ENCODE measurements around the gene PTPRD. TPM values are rescaled to one million over a fixed set of nuclear protein-coding genes. Genes with fewer than 3 reads are reported as not detected.
A peak's percentile ranks its signal among the peaks of the same experiment; 100 is the strongest.

The PTPRD gene
- total and polyA plus RNA-seq, 5 donors from 2014 or later = 0.47 TPM; not detected in 4

DNA sequence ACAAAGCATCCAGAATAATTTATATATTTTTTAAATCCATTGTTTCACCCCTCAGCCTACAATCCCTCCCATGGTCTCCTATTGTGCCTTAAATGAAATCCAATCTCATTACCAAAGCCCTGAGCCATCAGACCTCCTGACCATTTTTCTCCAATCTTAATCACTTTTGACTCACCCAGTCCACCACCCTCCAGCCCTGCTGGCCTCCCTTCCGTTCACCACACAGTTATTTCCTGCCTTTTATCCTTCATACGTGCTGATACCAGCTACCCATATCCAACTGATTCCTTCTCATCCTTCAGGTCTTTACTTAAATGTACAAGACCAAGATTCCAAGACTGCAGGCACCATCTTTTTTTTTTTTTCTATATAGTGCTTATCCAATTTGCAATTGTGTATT is 1786.5 kb downstream of the PTPRD start:
- no peak for ATAC-seq (ENCODE audit: low read depth in 2 of 2)
- H3K4me3 Mint-ChIP-seq = no peak overlapping the region

DNA sequence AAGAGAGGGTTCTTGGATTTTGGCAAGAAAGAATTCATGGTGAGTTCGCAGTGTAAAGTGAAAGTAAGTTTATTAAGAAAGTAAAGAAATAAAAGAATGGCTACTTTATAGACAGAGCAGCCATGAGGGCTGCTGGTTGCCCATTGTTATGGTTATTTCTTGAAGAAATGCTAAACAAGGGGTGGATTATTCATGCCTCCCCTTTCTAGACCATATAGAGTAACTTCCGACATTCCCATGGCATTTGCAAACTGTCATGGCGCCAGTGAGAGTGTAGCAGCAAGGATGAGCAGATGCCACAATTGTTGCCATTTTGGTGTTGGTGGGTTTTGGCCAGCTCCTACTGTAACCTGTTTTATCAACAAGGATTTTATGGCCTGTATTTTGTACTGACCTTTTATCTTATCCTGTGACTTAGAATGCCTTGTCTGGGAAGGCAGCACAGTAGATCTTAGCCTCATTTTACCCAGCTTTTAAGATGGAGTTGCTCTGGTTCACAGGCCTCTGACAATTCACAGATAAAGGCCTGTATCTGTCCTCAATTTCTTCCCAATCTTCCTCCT is 1787.1 kb downstream of the PTPRD start:
- Mint-ChIP-seq H3K27ac (no peak overlapping the region), H3K27me3 (no peaks in the 10 kb centered on the region), H3K4me1 (peaks cover 0 to 4% (median 0%) of the 10 kb centered on the region in 4 donors), H3K4me3 (no peak overlapping the region), H3K9me3 (peaks cover 0 to 5% (median 2%) of the 10 kb centered on the region in 7 donors), H3K36me3 (no peaks in the 10 kb centered on the region)
- no peak for DNase-seq
- no peaks in the 10 kb centered on the region for H3K4me1 ChIP-seq (ENCODE audit: control insufficient read depth, insufficient read depth, low read length, poor library complexity, severe bottlenecking)
- H3K27me3 ChIP-seq (ENCODE audit: control insufficient read depth, insufficient read depth, low read length) = no peaks in the 10 kb centered on the region
- H3K36me3 ChIP-seq (ENCODE audit: control insufficient read depth, insufficient read depth, low read length) = no peaks in the 10 kb centered on the region
- no peaks in the 10 kb centered on the region for H3K9me3 ChIP-seq (ENCODE audit: control insufficient read depth in 2 of 2, low read length in 2 of 2)
- no peak overlapping the region for H3K27ac ChIP-seq (ENCODE audit: insufficient read depth, low read length, poor library complexity, severe bottlenecking)
- no peak overlapping the region for H3K4me3 ChIP-seq (ENCODE audit: low read depth, low read length)
- ATAC-seq (ENCODE audit: low read depth in 2 of 2) = no peak

More for the DNA sequence above, 1786.5 kb downstream of the PTPRD start:
- H3K4me1 Mint-ChIP-seq = peaks cover 0 to 2% (median 0%) of the 10 kb centered on the region in 4 donors
- H3K4me3 ChIP-seq (ENCODE audit: low read depth, low read length) = no peak overlapping the region
- no peak overlapping the region for H3K27ac ChIP-seq (ENCODE audit: insufficient read depth, low read length, poor library complexity, severe bottlenecking)
- H3K27ac Mint-ChIP-seq = no peak overlapping the region
- H3K36me3 Mint-ChIP-seq = no peaks in the 10 kb centered on the region
- no peaks in the 10 kb centered on the region for H3K9me3 ChIP-seq (ENCODE audit: control insufficient read depth in 2 of 2, low read length in 2 of 2)
- no peak for DNase-seq
- no peaks in the 10 kb centered on the region for H3K27me3 ChIP-seq (ENCODE audit: control insufficient read depth, insufficient read depth, low read length)
- peaks cover 0 to 5% (median 1%) of the 10 kb centered on the region in 7 donors for H3K9me3 Mint-ChIP-seq
- H3K27me3 Mint-ChIP-seq = no peaks in the 10 kb centered on the region
- no peaks in the 10 kb centered on the region for H3K36me3 ChIP-seq (ENCODE audit: control insufficient read depth, insufficient read depth, low read length)
- no peaks in the 10 kb centered on the region for H3K4me1 ChIP-seq (ENCODE audit: control insufficient read depth, insufficient read depth, low read length, poor library complexity, severe bottlenecking)

DNA sequence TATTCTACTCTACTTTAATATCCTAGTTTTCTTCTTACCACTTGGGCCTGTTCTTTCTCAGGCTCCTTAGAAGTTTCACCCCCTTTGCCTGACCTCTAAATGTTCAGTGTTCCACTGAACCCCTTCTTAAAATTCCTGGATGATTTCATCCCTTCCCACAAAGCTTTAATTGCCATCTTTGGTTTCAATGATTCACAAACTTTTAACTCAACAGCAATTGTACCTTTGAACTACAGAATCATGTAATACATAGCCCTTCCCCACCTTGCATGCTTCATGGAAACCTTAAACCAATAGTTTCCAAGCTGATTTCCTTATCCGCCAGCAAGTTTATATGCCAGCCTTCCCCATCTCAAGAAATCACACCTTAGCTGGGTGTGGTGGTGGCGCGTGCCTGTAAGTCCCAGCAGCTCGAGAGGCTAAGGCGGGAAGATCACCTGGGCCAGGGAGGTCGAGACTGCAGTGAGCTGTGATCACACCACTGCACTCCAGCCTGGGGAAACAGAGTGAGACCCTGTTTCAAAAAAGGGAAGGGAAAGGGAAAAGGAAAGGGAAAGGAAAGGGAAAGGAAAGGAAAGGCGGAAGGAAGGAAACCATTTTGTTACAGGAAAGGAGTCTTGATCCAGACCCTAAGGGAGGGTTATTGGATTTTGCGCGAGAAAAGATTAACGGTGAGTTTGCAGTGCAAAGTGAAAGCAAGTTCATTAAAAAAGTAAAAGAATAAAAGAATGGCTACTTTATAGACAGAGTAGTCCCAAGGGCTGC is 1789.5 kb downstream of the PTPRD start:
- Histone ChIP-seq H3K36me3 (ENCODE audit: control insufficient read depth, insufficient read depth, low read length) (no peaks in the 10 kb centered on the region), H3K9me3 (ENCODE audit: control insufficient read depth in 2 of 2, low read length in 2 of 2) (no peaks in the 10 kb centered on the region), H3K4me1 (ENCODE audit: control insufficient read depth, insufficient read depth, low read length, poor library complexity, severe bottlenecking) (no peaks in the 10 kb centered on the region), H3K4me3 (ENCODE audit: low read depth, low read length) (no peak overlapping the region), H3K27me3 (ENCODE audit: control insufficient read depth, insufficient read depth, low read length) (no peaks in the 10 kb centered on the region), H3K27ac (ENCODE audit: insufficient read depth, low read length, poor library complexity, severe bottlenecking) (no peak overlapping the region)
- no peak overlapping the region for H3K27ac Mint-ChIP-seq
- H3K27me3 Mint-ChIP-seq = no peaks in the 10 kb centered on the region
- H3K4me3 Mint-ChIP-seq = no peak overlapping the region
- no peaks in the 10 kb centered on the region for H3K36me3 Mint-ChIP-seq
- ATAC-seq (ENCODE audit: low read depth in 2 of 2) (no peak), DNase-seq (no peak)
- H3K9me3 Mint-ChIP-seq = peaks cover 0 to 5% (median 2%) of the 10 kb centered on the region in 7 donors
- H3K4me1 Mint-ChIP-seq = peaks cover 0 to 4% (median 0%) of the 10 kb centered on the region in 4 donors

DNA sequence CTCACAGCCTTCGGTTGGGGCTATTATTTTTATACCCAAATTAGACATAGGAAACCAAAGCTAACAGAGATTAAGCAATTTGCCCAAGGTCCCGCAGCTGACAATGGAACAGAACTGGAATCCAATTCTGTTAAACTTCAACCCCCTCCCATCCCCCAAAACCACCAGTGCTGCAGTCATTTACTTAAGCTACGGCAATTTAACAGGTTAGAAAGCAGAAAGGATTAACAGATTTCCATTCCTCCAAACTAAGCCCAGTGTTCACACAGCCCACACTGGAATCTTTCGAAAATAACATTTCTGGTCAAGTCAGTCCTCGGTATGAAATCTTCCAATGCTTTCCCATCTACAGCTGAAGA is 1790.2 kb downstream of the PTPRD start:
- H3K4me3 Mint-ChIP-seq = no peak overlapping the region

DNA sequence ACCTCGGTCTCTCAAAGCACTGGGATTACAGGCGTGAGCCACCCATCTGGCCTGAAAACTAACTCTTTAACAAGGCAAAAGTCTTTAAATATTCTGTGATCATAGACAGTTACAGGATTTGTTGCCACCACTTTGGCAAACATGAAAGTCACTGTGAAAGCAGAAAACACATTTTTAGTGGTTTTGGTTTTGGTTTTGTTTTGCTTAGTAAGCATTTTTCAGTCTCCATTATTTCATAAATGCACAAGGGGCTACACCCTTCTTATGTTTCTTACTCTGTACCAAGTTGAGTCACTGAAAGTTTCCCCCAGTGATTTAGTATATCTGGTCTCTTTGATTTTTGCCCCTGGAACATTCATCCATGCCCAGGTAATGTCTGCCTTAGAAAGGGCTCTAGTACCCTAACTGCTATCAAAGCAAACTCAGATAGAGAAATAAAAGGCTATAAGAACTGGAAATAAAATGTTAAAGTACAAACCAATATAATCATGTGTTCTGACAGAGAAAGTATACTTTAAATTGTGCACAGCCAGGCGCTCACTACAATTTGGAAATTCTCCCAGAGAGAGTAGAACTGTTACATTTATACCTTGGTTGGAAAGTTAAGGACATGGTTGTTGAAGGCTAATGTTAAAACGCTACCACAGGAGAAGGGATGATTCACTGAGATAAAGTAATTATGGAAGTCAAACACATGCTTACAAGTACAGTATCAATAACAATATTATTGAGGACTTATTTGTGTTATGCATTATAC is 1790.7 kb downstream of the PTPRD start:
- Histone ChIP-seq H3K9me3 (ENCODE audit: control insufficient read depth in 2 of 2, low read length in 2 of 2) (no peaks in the 10 kb centered on the region), H3K27ac (ENCODE audit: insufficient read depth, low read length, poor library complexity, severe bottlenecking) (no peak overlapping the region), H3K27me3 (ENCODE audit: control insufficient read depth, insufficient read depth, low read length) (no peaks in the 10 kb centered on the region), H3K4me1 (ENCODE audit: control insufficient read depth, insufficient read depth, low read length, poor library complexity, severe bottlenecking) (no peaks in the 10 kb centered on the region), H3K4me3 (ENCODE audit: low read depth, low read length) (no peak overlapping the region), H3K36me3 (ENCODE audit: control insufficient read depth, insufficient read depth, low read length) (no peaks in the 10 kb centered on the region)
- Mint-ChIP-seq H3K36me3 (no peaks in the 10 kb centered on the region), H3K4me3 (no peak overlapping the region), H3K27ac (no peak overlapping the region), H3K9me3 (peaks cover 0 to 5% (median 2%) of the 10 kb centered on the region in 7 donors), H3K27me3 (no peaks in the 10 kb centered on the region), H3K4me1 (peaks cover 0 to 4% (median 0%) of the 10 kb centered on the region in 4 donors)
- ATAC-seq (ENCODE audit: low read depth in 2 of 2) = no peak
- peak in 1 of 3 donors; percentile 38 for DNase-seq

More for the DNA sequence above, 1790.2 kb downstream of the PTPRD start:
- Mint-ChIP-seq H3K27ac (no peak overlapping the region), H3K4me1 (peaks cover 0 to 4% (median 0%) of the 10 kb centered on the region in 4 donors), H3K9me3 (peaks cover 0 to 5% (median 2%) of the 10 kb centered on the region in 7 donors), H3K27me3 (no peaks in the 10 kb centered on the region), H3K36me3 (no peaks in the 10 kb centered on the region)
- Histone ChIP-seq H3K4me1 (ENCODE audit: control insufficient read depth, insufficient read depth, low read length, poor library complexity, severe bottlenecking) (no peaks in the 10 kb centered on the region), H3K27me3 (ENCODE audit: control insufficient read depth, insufficient read depth, low read length) (no peaks in the 10 kb centered on the region), H3K4me3 (ENCODE audit: low read depth, low read length) (no peak overlapping the region), H3K27ac (ENCODE audit: insufficient read depth, low read length, poor library complexity, severe bottlenecking) (no peak overlapping the region), H3K9me3 (ENCODE audit: control insufficient read depth in 2 of 2, low read length in 2 of 2) (no peaks in the 10 kb centered on the region), H3K36me3 (ENCODE audit: control insufficient read depth, insufficient read depth, low read length) (no peaks in the 10 kb centered on the region)
- DNase-seq = no peak
- no peak for ATAC-seq (ENCODE audit: low read depth in 2 of 2)

DNA sequence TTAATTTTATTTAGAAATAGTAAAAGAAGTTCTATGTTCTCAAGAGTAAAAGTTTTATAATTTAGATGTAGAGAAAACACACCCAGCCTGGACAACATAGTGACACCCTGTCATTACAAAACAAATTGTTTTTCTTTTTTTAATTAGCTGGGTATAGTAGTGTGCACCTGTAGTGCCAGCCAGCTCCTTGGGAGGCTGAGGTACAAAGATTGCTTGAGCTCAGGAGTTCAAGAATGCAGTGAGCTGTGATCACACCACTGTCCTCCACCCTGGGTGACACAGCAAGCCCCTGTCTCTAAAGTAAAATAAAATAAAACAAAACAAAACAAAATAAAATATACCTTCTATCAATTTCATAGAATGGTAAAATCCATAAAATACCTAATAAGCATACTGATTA is 1795.5 kb downstream of the PTPRD start:
- no peak overlapping the region for H3K27ac ChIP-seq (ENCODE audit: insufficient read depth, low read length, poor library complexity, severe bottlenecking)
- H3K4me1 ChIP-seq (ENCODE audit: control insufficient read depth, insufficient read depth, low read length, poor library complexity, severe bottlenecking) = no peaks in the 10 kb centered on the region
- H3K9me3 ChIP-seq (ENCODE audit: control insufficient read depth in 2 of 2, low read length in 2 of 2) = no peaks in the 10 kb centered on the region
- H3K9me3 Mint-ChIP-seq = peaks cover 0 to 3% (median 0%) of the 10 kb centered on the region in 7 donors
- ATAC-seq (ENCODE audit: low read depth in 2 of 2) (no peak), DNase-seq (no peak)
- no peak overlapping the region for H3K27ac Mint-ChIP-seq
- H3K36me3 ChIP-seq (ENCODE audit: control insufficient read depth, insufficient read depth, low read length) = no peaks in the 10 kb centered on the region
- no peak overlapping the region for H3K4me3 Mint-ChIP-seq
- no peak overlapping the region for H3K4me3 ChIP-seq (ENCODE audit: low read depth, low read length)
- no peaks in the 10 kb centered on the region for H3K36me3 Mint-ChIP-seq
- no peaks in the 10 kb centered on the region for H3K27me3 ChIP-seq (ENCODE audit: control insufficient read depth, insufficient read depth, low read length)
- no peaks in the 10 kb centered on the region for H3K27me3 Mint-ChIP-seq
- peaks cover 0 to 4% (median 0%) of the 10 kb centered on the region in 4 donors for H3K4me1 Mint-ChIP-seq

DNA sequence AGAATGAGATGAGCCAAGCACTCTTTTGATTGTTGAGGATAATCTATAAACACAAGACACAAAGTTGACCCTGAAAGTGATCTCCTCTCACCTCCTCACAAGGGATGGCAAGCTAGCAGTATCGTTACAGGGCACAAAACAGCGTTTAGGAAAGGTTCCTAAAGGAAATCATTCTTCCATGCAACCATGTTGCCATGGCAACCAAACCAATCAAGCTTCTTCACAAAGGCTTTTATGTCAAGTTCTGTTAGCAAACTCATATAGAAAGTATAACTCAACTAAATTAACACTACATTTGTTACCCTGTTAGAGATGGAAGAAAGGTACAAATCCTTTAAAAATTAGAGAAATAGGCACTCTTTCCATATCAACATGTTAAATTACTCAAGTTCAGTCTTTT is 1796.4 kb downstream of the PTPRD start:
- no peak for ATAC-seq (ENCODE audit: low read depth in 2 of 2)
- no peaks in the 10 kb centered on the region for H3K4me1 ChIP-seq (ENCODE audit: control insufficient read depth, insufficient read depth, low read length, poor library complexity, severe bottlenecking)
- peaks cover 0 to 3% (median 0%) of the 10 kb centered on the region in 4 donors for H3K4me1 Mint-ChIP-seq

More for the DNA sequence above, 1796.4 kb downstream of the PTPRD start:
- Mint-ChIP-seq H3K9me3 (peaks cover 0 to 3% (median 0%) of the 10 kb centered on the region in 7 donors), H3K4me3 (no peak overlapping the region), H3K27ac (no peak overlapping the region), H3K27me3 (no peaks in the 10 kb centered on the region), H3K36me3 (no peaks in the 10 kb centered on the region)
- DNase-seq = no peak
- H3K27ac ChIP-seq (ENCODE audit: insufficient read depth, low read length, poor library complexity, severe bottlenecking) = no peak overlapping the region
- no peaks in the 10 kb centered on the region for H3K27me3 ChIP-seq (ENCODE audit: control insufficient read depth, insufficient read depth, low read length)
- H3K9me3 ChIP-seq (ENCODE audit: control insufficient read depth in 2 of 2, low read length in 2 of 2) = no peaks in the 10 kb centered on the region
- no peaks in the 10 kb centered on the region for H3K36me3 ChIP-seq (ENCODE audit: control insufficient read depth, insufficient read depth, low read length)
- no peak overlapping the region for H3K4me3 ChIP-seq (ENCODE audit: low read depth, low read length)
